Measurements from ENCODE around the gene TMEM229B.

DNA sequence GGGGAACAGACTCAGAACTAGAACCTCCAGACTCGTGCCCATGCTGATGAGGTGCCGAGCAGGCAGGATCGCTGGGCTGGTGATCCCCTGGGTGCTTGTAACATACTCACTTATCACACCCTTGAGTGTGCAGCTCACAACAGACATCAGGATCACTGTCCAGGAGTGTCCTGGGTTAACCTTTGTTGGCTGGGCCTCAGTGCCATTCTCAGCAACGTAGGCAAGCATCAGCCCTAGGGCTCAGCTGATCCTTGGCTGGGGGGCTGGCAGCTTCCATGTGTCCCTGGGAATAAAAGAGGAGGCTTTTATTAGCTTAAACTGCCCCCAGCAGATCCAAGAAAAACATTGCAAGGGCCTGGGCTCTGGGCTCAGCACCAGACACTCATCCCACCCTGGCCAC is 1.6 kb downstream of the TMEM229B start:
- TF ChIP-seq CTCF (conservative IDR thresholded peaks at IDR 0.05): no peak
- no peak for TF ChIP-seq EZH2 (IDR thresholded peaks at IDR 0.05; ENCODE audit: low read depth)
